8988T (cell line): Measurements from ENCODE around the gene MCTP1.

Experiments used
- DNase-seq: peaks from one replicate; pipeline ENCODE4 v3.0.0; 2011

MCTP1 gene

GRCh38 chr5:94796586-94796985 lies 488.3 kb downstream of the MCTP1 start:
- DNase-seq = no peak

DNA sequence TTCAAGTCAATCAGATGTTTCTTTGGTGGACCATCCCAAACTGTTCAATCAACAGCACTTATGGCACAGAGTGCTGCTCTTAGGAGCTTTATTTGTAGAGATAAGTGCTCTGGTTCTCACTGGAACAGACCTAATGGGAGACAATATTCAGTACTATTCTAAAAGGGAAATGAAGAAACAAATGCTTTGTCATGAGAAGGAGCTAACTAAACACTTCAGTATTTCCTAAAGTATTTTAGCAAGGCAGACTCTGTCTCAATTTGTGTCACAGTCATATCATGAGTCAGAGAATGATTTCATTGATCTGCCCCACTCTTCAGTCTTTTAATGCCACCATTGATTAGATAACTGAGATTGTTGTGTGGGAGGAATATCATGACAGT lies 491.1 kb downstream of the MCTP1 start:
- no peak for DNase-seq

GRCh38 chr5:94793113-94793815 lies 491.6 kb downstream of the MCTP1 start:
- no peak for DNase-seq

DNA sequence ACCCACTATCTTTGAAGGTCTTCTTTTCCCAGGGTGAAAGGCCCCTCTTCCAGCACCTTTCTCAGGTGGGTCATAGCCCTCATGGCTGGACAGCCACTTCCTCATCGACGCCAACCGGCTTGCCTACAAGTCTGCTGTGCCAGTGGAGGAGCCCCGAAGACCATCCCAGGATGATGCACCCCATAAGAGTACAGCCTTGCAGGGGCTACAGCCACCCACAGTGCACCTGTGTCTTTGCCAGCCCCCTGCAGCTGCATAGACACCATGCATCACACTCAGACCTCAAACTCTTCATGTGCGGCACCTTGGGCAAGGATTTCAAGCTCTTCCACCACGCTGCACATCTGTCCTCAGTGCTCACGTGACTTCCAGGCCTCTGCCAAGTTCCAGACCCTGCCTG lies 493.1 kb downstream of the MCTP1 start:
- no peak for DNase-seq

- DNase-seq = no peak
Observed at GRCh38 chr5:94788527-94788926, 496.4 kb downstream of the MCTP1 start.

- no peak for DNase-seq
Observed at GRCh38 chr5:94784536-94785505, 500.1 kb downstream of the MCTP1 start.

DNA sequence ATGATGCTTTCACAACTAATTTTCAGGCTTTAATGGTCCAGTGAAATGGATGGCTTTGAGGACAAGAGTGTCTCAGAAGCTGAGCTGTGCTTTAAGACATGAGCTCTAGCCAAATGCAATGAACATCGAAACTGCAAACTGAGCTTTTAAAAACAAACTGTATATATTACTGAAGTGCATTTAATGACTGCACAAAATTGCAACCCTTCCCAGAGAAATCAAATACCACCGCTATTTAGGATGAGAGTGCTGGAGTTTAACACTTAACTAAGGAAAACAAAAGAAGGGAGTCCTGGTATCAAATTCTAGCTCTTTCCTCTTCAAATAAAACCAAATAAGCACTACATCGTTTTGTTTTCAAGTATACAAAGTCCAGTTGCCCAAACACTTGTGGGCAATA lies 502.5 kb downstream of the MCTP1 start:
- no peak for DNase-seq

- DNase-seq = no peak
Observed at GRCh38 chr5:94779684-94780083, 505.2 kb downstream of the MCTP1 start.

DNA sequence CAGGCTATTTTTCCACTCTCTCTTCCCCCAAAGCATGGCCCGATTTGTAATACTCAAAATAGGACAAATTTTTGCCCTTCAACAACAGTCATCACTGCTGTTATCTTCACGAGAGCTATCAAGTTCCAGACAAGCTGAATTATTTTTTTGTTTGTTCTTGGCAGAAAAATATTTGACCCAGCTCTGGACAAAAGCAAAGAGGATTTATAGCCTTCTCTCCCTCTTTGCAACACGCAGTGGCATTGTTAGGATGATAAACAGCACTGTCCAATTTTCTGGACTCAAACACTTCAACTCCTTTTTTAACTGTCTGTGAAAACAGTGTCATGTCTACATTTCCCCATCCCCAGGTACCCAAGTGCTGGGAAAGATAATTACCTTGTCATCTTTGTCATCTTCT lies 506.2 kb downstream of the MCTP1 start:
- no peak for DNase-seq

GRCh38 chr5:94778299-94778698 lies 506.6 kb downstream of the MCTP1 start:
- no peak for DNase-seq

DNA sequence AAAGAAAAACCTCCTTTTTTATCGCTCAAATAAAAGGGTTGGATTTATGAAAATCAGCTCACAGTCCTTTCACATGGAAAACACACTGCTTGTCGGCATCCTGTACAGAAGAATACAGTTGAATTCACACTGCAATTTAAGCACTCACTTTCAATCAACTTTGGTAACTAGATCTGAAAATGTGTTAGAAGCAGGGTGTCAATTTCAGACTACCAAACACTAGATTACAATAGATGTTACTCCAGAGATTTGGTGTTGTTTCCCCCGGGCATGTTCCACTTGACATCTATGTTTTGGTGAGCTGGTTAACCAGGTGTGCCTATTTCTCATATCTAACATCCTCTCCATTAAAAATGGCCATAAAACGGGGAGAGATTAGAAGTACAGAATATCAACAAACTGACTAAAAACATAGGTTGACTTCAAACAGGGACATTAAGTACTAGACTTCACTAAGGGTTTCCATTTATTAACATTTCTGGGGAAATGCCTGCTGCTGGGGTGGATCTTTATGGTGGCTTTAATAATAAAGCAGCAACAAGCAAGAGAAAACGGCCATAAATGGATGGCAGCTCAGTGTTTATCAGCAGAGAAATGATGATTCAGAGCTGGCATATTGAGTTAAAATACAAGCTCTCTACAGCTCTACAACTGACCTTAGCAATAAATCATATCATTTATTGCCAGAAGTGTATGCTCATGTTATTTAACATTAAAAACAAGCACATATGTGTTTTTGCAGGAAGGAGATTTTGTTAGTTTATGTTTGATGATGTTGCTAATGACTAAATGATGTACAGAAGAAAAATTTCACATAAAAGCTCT lies 507.6 kb downstream of the MCTP1 start:
- DNase-seq = no peak

DNA sequence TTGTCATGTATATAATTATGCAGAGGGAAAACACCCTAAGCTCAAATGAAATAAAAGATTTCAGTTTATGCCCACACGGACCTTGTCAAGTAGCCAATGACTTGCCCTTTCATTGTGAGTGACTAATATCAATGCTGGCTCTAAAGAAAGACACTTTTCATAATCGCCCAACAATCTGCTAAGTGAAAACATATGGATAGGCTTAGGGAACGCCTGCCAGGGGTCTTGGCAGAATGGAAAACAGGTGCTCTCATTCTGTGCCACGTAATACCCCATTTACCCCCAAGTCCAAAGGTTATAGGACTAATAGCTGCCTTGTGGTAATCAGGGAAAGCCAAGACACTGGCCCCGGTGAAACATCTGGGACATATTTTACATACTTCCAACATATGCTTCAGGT lies 508.7 kb downstream of the MCTP1 start:
- DNase-seq = no peak

DNA sequence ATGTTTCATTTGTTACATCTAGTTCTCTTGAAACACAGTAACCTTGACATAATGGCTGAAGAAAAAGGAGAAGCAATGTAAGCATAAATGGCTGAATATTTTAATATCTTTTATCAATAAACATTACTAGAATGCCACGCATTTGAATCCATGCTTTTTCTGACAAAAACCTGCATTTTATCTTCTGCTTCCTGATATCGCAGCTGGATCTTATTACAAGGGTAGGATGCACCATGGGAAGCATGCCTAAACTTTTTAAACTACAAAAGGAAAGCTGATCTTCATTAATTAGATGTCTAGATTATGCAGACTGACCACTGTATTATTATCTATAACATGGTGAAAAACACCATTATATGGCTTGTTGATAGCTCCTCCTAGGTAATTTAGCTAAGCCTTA lies 509.8 kb downstream of the MCTP1 start:
- DNase-seq = no peak

DNA sequence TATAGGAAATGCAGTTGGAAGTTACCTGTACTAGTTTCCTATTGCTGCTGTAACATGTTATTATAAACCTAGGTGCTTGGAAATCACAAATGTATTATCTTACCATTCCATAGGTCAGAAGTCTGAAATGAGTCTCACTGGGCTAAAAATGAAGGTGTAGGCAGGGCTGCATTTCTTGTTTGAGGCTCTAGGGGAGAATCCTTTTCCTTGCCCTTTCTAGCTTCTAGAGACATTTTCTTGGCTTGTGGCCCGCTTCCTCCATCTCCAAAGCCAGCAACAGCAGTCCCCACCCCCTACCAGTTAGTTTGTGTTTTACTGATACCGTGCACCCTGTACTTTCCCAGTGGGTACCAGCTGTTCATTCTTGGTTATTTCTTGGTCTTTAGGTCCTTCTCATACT lies 513.2 kb downstream of the MCTP1 start:
- DNase-seq = no peak

GRCh38 chr5:94769996-94770395 lies 514.9 kb downstream of the MCTP1 start:
- no peak for DNase-seq

GRCh38 chr5:94761786-94762185 lies 523.1 kb downstream of the MCTP1 start:
- no peak for DNase-seq

DNA sequence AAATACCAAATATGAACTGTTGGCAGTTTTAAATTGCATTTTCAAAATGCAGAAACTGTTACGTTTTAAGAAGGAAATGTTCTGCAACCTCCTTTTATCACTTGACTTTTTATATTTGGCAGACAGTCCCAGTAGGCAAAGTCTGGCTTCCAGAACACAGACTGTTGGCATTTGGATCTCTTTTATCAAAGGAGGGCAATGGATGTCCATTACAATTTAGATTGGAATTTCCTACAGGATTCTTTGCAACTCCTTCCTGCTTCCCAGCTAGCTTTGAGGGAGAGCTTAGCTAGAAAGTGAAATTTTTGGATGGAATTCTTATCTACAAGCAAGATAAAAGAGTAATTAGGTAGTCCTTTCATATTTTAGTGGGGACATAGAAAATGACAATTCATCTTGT lies 523.8 kb downstream of the MCTP1 start:
- DNase-seq = no peak

GRCh38 chr5:94759961-94760360 lies 524.9 kb downstream of the MCTP1 start:
- no peak for DNase-seq

DNA sequence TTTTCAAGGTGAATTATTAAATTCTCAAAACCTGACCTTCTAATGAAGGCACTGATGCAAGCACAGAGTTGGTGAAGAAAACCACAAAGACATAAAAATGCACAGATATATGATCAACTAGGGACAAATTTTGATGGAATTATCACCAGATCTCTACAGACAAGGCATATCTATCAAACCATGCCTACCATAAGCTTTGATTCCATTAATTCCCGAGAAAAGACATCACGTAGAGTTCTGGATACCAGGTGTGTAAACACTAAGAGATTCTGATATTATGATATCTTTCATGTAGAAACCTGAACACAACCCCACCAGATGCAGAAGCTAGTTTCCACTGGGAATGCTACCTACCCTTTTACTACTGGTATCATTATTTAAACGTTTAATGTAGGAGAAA lies 525.9 kb downstream of the MCTP1 start:
- no peak for DNase-seq

- DNase-seq = no peak
Observed at GRCh38 chr5:94754824-94755223, 530.1 kb downstream of the MCTP1 start.

- no peak for DNase-seq
Observed at GRCh38 chr5:94751460-94751859, 533.4 kb downstream of the MCTP1 start.

GRCh38 chr5:94750681-94751080 lies 534.2 kb downstream of the MCTP1 start:
- DNase-seq = no peak

- DNase-seq = no peak
Observed at GRCh38 chr5:94749042-94749441, 535.9 kb downstream of the MCTP1 start.
